ENCODE data around the gene WDFY2.

GRCh38 chr13:51643105-51643881 is 59.0 kb downstream of the WDFY2 start:
- TF ChIP-seq, protein P1, sequence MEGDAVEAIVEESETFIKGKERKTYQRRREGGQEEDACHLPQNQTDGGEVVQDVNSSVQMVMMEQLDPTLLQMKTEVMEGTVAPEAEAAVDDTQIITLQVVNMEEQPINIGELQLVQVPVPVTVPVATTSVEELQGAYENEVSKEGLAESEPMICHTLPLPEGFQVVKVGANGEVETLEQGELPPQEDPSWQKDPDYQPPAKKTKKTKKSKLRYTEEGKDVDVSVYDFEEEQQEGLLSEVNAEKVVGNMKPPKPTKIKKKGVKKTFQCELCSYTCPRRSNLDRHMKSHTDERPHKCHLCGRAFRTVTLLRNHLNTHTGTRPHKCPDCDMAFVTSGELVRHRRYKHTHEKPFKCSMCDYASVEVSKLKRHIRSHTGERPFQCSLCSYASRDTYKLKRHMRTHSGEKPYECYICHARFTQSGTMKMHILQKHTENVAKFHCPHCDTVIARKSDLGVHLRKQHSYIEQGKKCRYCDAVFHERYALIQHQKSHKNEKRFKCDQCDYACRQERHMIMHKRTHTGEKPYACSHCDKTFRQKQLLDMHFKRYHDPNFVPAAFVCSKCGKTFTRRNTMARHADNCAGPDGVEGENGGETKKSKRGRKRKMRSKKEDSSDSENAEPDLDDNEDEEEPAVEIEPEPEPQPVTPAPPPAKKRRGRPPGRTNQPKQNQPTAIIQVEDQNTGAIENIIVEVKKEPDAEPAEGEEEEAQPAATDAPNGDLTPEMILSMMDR (IDR thresholded peaks at IDR 0.05): no peak
- TF ChIP-seq POLR2A (IDR thresholded peaks at IDR 0.05): no peak
